B cell (primary cell): ENCODE results near the gene ALS2CL. TPM values are rescaled to one million over a fixed set of nuclear protein-coding genes. Genes with fewer than 3 reads are reported as not detected.

Experiments
- ATAC-seq: fragments of 200-7000 bp; cut with Tn5 transposase; one replicate; pipeline ENCODE4 v1.10.0; 2021; ENCODE audit warnings: low read depth, mild to moderate bottlenecking, moderate number of reproducible peaks, moderate library complexity
- CTCF ChIA-PET: fragments of 350-600 bp; sonication (Branson Sonifier 250); formaldehyde crosslinking; loops from one replicate; lab custom pipeline; 2021; ENCODE audit warnings: antibody characterized with exemption, inconsistent platforms; lab: Charles Lee
- POLR2A ChIA-PET: fragments of 350-600 bp; sonication (Branson Sonifier 250); formaldehyde crosslinking; loops from one replicate; lab custom pipeline; 2021; ENCODE audit warnings: antibody characterized with exemption; lab: Charles Lee
- DNase-seq: peaks from one replicate; pipeline ENCODE4 v3.0.0; 2013
- H2AFZ ChIP-seq: 2 replicates; pipeline ENCODE4 v1.6.1; 2012; ENCODE audit warnings: mild to moderate bottlenecking, low read depth, low read length; ENCODE audit not compliant: insufficient read depth, poor library complexity, severe bottlenecking
- H3K27ac ChIP-seq, 2 donors: 1 replicate in 1 of 2; 2 replicates in 1 of 2; pipeline ENCODE4 v1.5.1; 2012 to 2013; ENCODE audit warnings: low read length in 2 of 2, mild to moderate bottlenecking in 2 of 2, moderate library complexity in 1 of 2
- H3K27me3 ChIP-seq, 4 experiments: fragments of 200-600 bp in 1 of 4; sonication (generic) in 1 of 4; replicated peaks in 1 of 4; 1 replicate in 2 of 4; 2 replicates in 2 of 4; pipeline versions ENCODE4 v1.6.1 to v1.7.0; 2013 to 2016; ENCODE audit warnings: low read length in 3 of 4, mild to moderate bottlenecking in 2 of 4, mixed read lengths in 1 of 4, moderate library complexity in 1 of 4; ENCODE audit not compliant: insufficient read depth in 4 of 4, control insufficient read depth in 3 of 4; ENCODE audit errors: control extremely low read depth in 1 of 4
- H3K36me3 ChIP-seq, 2 experiments: replicated peaks in 1 of 2; 1 replicate in 1 of 2; 2 replicates in 1 of 2; pipeline versions ENCODE4 v1.6.1 to v1.7.1; 2013; ENCODE audit warnings: low read length in 1 of 2; ENCODE audit not compliant: insufficient read depth in 2 of 2, control insufficient read depth in 1 of 2; ENCODE audit errors: control extremely low read depth in 1 of 2, extremely low read depth in 1 of 2
- H3K4me1 ChIP-seq, 2 donors: fragments of 200-600 bp in 1 of 2; sonication (generic) in 1 of 2; 1 replicate in 1 of 2; 2 replicates in 1 of 2; pipeline versions ENCODE4 v1.5.1 to v1.6.1; 2013 to 2017; ENCODE audit warnings: low read length in 2 of 2; ENCODE audit not compliant: control insufficient read depth in 2 of 2, insufficient read depth in 2 of 2
- H3K4me2 ChIP-seq: replicated peaks from 2 replicates; pipeline ENCODE3; 2012; ENCODE audit warnings: mild to moderate bottlenecking, low read depth, low read length; ENCODE audit not compliant: poor library complexity, severe bottlenecking
- H3K4me3 ChIP-seq, 5 experiments: fragments of 200-600 bp in 1 of 5; sonication (generic) in 1 of 5; 1 replicate in 3 of 5; 2 replicates in 2 of 5; pipeline versions ENCODE4 v1.5.1 to v1.7.0; 2011 to 2016; ENCODE audit warnings: low read length in 4 of 5, mild to moderate bottlenecking in 4 of 5, low read depth in 2 of 5, control low read depth in 1 of 5, moderate library complexity in 1 of 5; ENCODE audit not compliant: insufficient read depth in 1 of 5; ENCODE audit errors: control extremely low read depth in 1 of 5, extremely low read depth in 1 of 5
- H3K79me2 ChIP-seq: fragments of 200-600 bp; sonication (generic); one replicate; pipeline ENCODE4 v1.6.0; 2016; ENCODE audit warnings: low read length; ENCODE audit not compliant: control insufficient read depth, insufficient read depth
- H3K9ac ChIP-seq: fragments of 200-600 bp; sonication (generic); 2 replicates; pipeline ENCODE4 v1.6.1; 2017; ENCODE audit warnings: mild to moderate bottlenecking, low read length, moderate library complexity
- H3K9me3 ChIP-seq, 3 donors: one replicate each; pipeline versions ENCODE4 v1.6.1 to v1.7.1; 2013; ENCODE audit warnings: low read length in 2 of 3; ENCODE audit not compliant: control insufficient read depth in 2 of 3, insufficient read depth in 1 of 3; ENCODE audit errors: control extremely low read depth in 1 of 3
- H4K20me1 ChIP-seq: 2 replicates; pipeline ENCODE4 v1.6.0; 2012; ENCODE audit warnings: mild to moderate bottlenecking, low read length; ENCODE audit not compliant: insufficient read depth, control insufficient read depth, poor library complexity, severe bottlenecking
- H3K27ac Mint-ChIP-seq: one replicate; pipeline ENCODE4 v1.8.0; 2021; ENCODE audit warnings: mixed read lengths
- H3K27me3 Mint-ChIP-seq: one replicate; pipeline ENCODE4 v1.8.0; 2021; ENCODE audit warnings: mixed read lengths
- H3K4me1 Mint-ChIP-seq: one replicate; pipeline ENCODE4 v1.8.0; 2021; ENCODE audit warnings: mixed read lengths
- H3K4me3 Mint-ChIP-seq: one replicate; pipeline ENCODE4 v1.8.0; 2021; ENCODE audit warnings: mixed read lengths
- H3K9me3 Mint-ChIP-seq: one replicate; pipeline ENCODE4 v1.8.0; 2022; ENCODE audit warnings: mixed read lengths; ENCODE audit not compliant: insufficient read depth
- CTCF ChIP-seq: fragments of 200-600 bp; IDR thresholded peaks from one replicate; pipeline ENCODE4 v1.8.0; 2022; ENCODE audit warnings: antibody characterized with exemption, mild to moderate bottlenecking
- EZH2 ChIP-seq: IDR thresholded peaks from 2 replicates; pipeline ENCODE4 v1.6.1; 2012; ENCODE audit warnings: borderline replicate concordance, low read depth, mild to moderate bottlenecking, moderate library complexity, low read length; ENCODE audit not compliant: insufficient read depth, poor library complexity, severe bottlenecking
- WGBS: methylation state at CpG from one replicate; pipeline ENCODE4 v1.1.5; 2013; ENCODE audit warnings: missing lambda C conversion rate; ENCODE audit not compliant: insufficient coverage; 5-methylcytosine and 5-hydroxymethylcytosine counted together
- intact Hi-C: fragments of 100-400 bp; cut with micrococcal nuclease; formaldehyde crosslinking; loops from one replicate; pipeline ENCODE4 v1.10.0; 2022
- polyA plus RNA-seq: library from polyadenylated mRNA; depleted of rRNA; stranded (reverse); fragments of >200 nt; gene quantifications from 2 replicates; pipeline ENCODE4 v1.2.3, GENCODE V29; 2012
- total RNA-seq, 2 donors: library from RNA; stranded (reverse); fragments of 120-200 nt in 1 of 2; gene quantifications; 1 replicate in 1 of 2; 2 replicates in 1 of 2; pipeline versions ENCODE4 v1.2.3 to v1.2.4, GENCODE V29; 2013 to 2022

The ALS2CL gene
- total and polyA plus RNA-seq, 2 donors (not counting 1 experiment from before 2014, with no cell fraction given) = 0.22 to 0.30 TPM

GRCh38 chr3:46682974-46683373, 10.5 kb downstream of the ALS2CL start:
- 89% methylated on average over 11 of the region's 11 CpGs for WGBS
- H3K4me3 Mint-ChIP-seq = no peak overlapping the region
- Histone ChIP-seq H3K27ac (no peak overlapping the region), H3K4me2 (no peak overlapping the region), H3K27me3 (no peaks in the 10 kb centered on the region), H3K36me3 (no peaks in the 10 kb centered on the region), H3K4me1 (no peaks in the 10 kb centered on the region), H3K79me2 (no peaks in the 10 kb centered on the region), H3K9ac (no peak overlapping the region), H4K20me1 (no peaks in the 10 kb centered on the region), H3K9me3 (peaks cover 0 to 5% (median 0%) of the 10 kb centered on the region in 3 donors), H3K4me3 (no peak overlapping the region), H2AFZ (no peak overlapping the region)
- no peaks in the 10 kb centered on the region for H3K4me1 Mint-ChIP-seq
- no peak for ATAC-seq
- CTCF ChIA-PET = no interaction called here
- no peak overlapping the region for H3K27ac Mint-ChIP-seq
- peaks cover 3% of the 10 kb centered on the region for H3K27me3 Mint-ChIP-seq
- intact Hi-C loops = no loop called here
- TF ChIP-seq CTCF = no peak
- TF ChIP-seq EZH2 = no peak
- H3K9me3 Mint-ChIP-seq = no peaks in the 10 kb centered on the region
- no peak for DNase-seq
- POLR2A ChIA-PET = no interaction called here

GRCh38 chr3:46681856-46682540, 11.5 kb downstream of the ALS2CL start:
- Mint-ChIP-seq H3K4me3 (no peak overlapping the region), H3K27ac (no peak overlapping the region), H3K9me3 (no peaks in the 10 kb centered on the region), H3K27me3 (peaks cover 3% of the 10 kb centered on the region), H3K4me1 (no peaks in the 10 kb centered on the region)
- Histone ChIP-seq H3K9ac (no peak overlapping the region), H3K27ac (no peak overlapping the region), H3K36me3 (no peaks in the 10 kb centered on the region), H3K27me3 (no peaks in the 10 kb centered on the region), H2AFZ (no peak overlapping the region), H4K20me1 (no peaks in the 10 kb centered on the region), H3K79me2 (no peaks in the 10 kb centered on the region), H3K4me1 (no peaks in the 10 kb centered on the region), H3K9me3 (peaks cover 0 to 5% (median 0%) of the 10 kb centered on the region in 3 donors), H3K4me2 (no peak overlapping the region), H3K4me3 (no peak overlapping the region)
- 72% methylated on average over 12 of the region's 13 CpGs for WGBS
- POLR2A ChIA-PET = no interaction called here
- DNase-seq (no peak), ATAC-seq (no peak)
- intact Hi-C loops = no loop called here
- TF ChIP-seq EZH2 (no peak), CTCF (no peak)
- CTCF ChIA-PET = no interaction called here
